Liver (tissue), 9 donors: Measurements from ENCODE around the gene OSTC. TPM values are rescaled to one million over a fixed set of nuclear protein-coding genes. Genes with fewer than 3 reads are reported as not detected.
A peak's percentile ranks its signal among the peaks of the same experiment; 100 is the strongest.

Experiments used
- DNase-seq: peaks from one replicate; pipeline ENCODE4 v3.0.0-alpha.2; 2017; ENCODE audit warnings: low spot score
- H3K27ac ChIP-seq, 2 donors: one replicate each; pipeline ENCODE4 v1.7.0; 2013; ENCODE audit warnings: inconsistent platforms in 2 of 2, low read length in 2 of 2, control low read depth in 1 of 2, low read depth in 1 of 2, mild to moderate bottlenecking in 1 of 2
- H3K27me3 ChIP-seq, 4 donors: one replicate each; pipeline versions ENCODE4 v1.6.1 to v1.7.0; 2013; ENCODE audit warnings: low read length in 3 of 4, inconsistent platforms in 1 of 4, mild to moderate bottlenecking in 1 of 4, moderate library complexity in 1 of 4; ENCODE audit not compliant: control insufficient read depth in 4 of 4, insufficient read depth in 4 of 4
- H3K36me3 ChIP-seq, 4 donors: one replicate each; pipeline versions ENCODE4 v1.6.1 to v1.7.0; 2013; ENCODE audit warnings: low read length in 3 of 4, mild to moderate bottlenecking in 3 of 4, low read depth in 1 of 4, moderate library complexity in 1 of 4; ENCODE audit not compliant: control insufficient read depth in 4 of 4, insufficient read depth in 3 of 4
- H3K4me1 ChIP-seq, 4 donors: one replicate each; pipeline versions ENCODE4 v1.6.1 to v1.7.0; 2013; ENCODE audit warnings: low read length in 3 of 4, mild to moderate bottlenecking in 3 of 4, moderate library complexity in 1 of 4; ENCODE audit not compliant: control insufficient read depth in 4 of 4, insufficient read depth in 4 of 4
- H3K4me3 ChIP-seq, 3 donors: one replicate each; pipeline versions ENCODE4 v1.6.1 to v1.7.0; 2013; ENCODE audit warnings: low read length in 3 of 3, control low read depth in 1 of 3, low read depth in 1 of 3, mild to moderate bottlenecking in 1 of 3
- H3K9ac ChIP-seq, 2 donors: one replicate each; pipeline ENCODE4 v1.7.0; 2013; ENCODE audit warnings: low read length in 2 of 2, mild to moderate bottlenecking in 2 of 2, moderate library complexity in 2 of 2, control low read depth in 1 of 2, low read depth in 1 of 2
- H3K9me3 ChIP-seq, 4 donors: one replicate each; pipeline versions ENCODE4 v1.6.1 to v1.7.0; 2013; ENCODE audit warnings: low read length in 3 of 4; ENCODE audit not compliant: control insufficient read depth in 4 of 4
- HNF4A ChIP-seq, 2 donors: conservative IDR thresholded peaks; 2 replicates each; pipeline ENCODE4 v1.6.1; 2016; ENCODE audit warnings: antibody characterized with exemption in 2 of 2, mild to moderate bottlenecking in 2 of 2
- HNF4G ChIP-seq: IDR thresholded peaks from 2 replicates; pipeline ENCODE4 v1.6.1; 2016; ENCODE audit warnings: antibody characterized with exemption
- JUND ChIP-seq, 2 donors: IDR thresholded peaks; 2 replicates each; pipeline ENCODE4 v1.6.1; 2016; ENCODE audit warnings: antibody characterized with exemption in 2 of 2
- MAX ChIP-seq: IDR thresholded peaks from 2 replicates; pipeline ENCODE4 v1.6.1; 2016; ENCODE audit warnings: antibody characterized with exemption
- RAD21 ChIP-seq, 2 donors: IDR thresholded peaks; 2 replicates each; pipeline ENCODE4 v1.6.1; 2016; ENCODE audit warnings: antibody characterized with exemption in 2 of 2, mild to moderate bottlenecking in 2 of 2
- RXRA ChIP-seq, 2 donors: IDR thresholded peaks; 2 replicates each; pipeline ENCODE4 v1.6.1; 2017 to 2018; ENCODE audit warnings: antibody characterized with exemption in 2 of 2, mild to moderate bottlenecking in 1 of 2
- SP1 ChIP-seq: IDR thresholded peaks from 2 replicates; pipeline ENCODE4 v1.6.1; 2018; ENCODE audit warnings: antibody characterized with exemption, mild to moderate bottlenecking
- WGBS: extraction: QIAGEN DNeasy Blood & Tissue Kit; methylation state at CpG from one replicate; pipeline ENCODE4 v1.1.7; 2013; 5-methylcytosine and 5-hydroxymethylcytosine counted together
- polyA plus RNA-seq, 2 donors: library from polyadenylated mRNA; stranded (reverse) in 1 of 2; unstranded in 1 of 2; fragments of 200-250 nt in 1 of 2; fragments of >200 nt in 1 of 2; fragmentation: Nextera tagmentation in 1 of 2; extraction: Ambion mirVana in 1 of 2; gene quantifications; one replicate each; pipeline versions ENCODE4 v1.2.1 to v1.2.3, GENCODE V29; 2013 to 2015
- total RNA-seq, 2 donors: library from RNA; depleted of rRNA; stranded (reverse); fragments of >200 nt; gene quantifications; one replicate each; pipeline ENCODE4 v1.2.3, GENCODE V29; 2014
- TF ChIP-seq, protein P1 (sequence below): fragments of 150-350 bp; IDR thresholded peaks from 2 replicates; pipeline ENCODE4 v1.5.1; 2017; ENCODE audit warnings: improper control_type of control experiment, low read depth, low read length; ENCODE audit not compliant: missing input control
- TF ChIP-seq, protein P2 (sequence below): IDR thresholded peaks from 2 replicates; pipeline ENCODE4 v1.6.1; 2016; ENCODE audit warnings: antibody characterized with exemption
- donor health status: healthy.
- donor health status: healthy.
- donor health status: healthy.
- donor health status: healthy.
- donor health status: healthy.

OSTC gene
- total and polyA plus RNA-seq, 4 donors = 113 to 148 (median 143) TPM

DNA sequence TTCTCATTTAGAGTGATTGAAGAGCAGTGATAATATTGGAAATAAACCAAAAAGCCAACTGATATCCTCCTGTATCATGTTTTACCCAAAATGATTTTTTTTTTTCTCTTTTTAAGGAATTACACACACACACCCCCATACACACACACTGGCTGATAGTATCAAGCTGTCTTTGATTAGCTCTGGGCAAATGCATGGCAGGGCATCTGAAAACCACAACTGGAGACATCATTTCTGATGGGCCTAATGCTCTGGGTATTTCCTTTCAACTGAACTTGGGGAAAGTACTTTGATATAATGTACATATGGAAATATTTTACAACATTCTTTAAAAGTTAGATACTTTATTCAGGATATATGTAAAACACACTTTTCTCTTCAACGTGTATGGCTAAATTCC, 14.2 kb upstream of the OSTC start (continued):
- TF ChIP-seq, protein P1, sequence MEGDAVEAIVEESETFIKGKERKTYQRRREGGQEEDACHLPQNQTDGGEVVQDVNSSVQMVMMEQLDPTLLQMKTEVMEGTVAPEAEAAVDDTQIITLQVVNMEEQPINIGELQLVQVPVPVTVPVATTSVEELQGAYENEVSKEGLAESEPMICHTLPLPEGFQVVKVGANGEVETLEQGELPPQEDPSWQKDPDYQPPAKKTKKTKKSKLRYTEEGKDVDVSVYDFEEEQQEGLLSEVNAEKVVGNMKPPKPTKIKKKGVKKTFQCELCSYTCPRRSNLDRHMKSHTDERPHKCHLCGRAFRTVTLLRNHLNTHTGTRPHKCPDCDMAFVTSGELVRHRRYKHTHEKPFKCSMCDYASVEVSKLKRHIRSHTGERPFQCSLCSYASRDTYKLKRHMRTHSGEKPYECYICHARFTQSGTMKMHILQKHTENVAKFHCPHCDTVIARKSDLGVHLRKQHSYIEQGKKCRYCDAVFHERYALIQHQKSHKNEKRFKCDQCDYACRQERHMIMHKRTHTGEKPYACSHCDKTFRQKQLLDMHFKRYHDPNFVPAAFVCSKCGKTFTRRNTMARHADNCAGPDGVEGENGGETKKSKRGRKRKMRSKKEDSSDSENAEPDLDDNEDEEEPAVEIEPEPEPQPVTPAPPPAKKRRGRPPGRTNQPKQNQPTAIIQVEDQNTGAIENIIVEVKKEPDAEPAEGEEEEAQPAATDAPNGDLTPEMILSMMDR = no peak
- TF ChIP-seq SP1 = no peak

- H3K27me3 ChIP-seq = no peaks in the 10 kb centered on the region
- H3K27ac ChIP-seq = no peak overlapping the region
- WGBS = 57% methylated on average over 2 of the region's 2 CpGs
- no peak overlapping the region for H3K4me3 ChIP-seq
- DNase-seq = no peak
- TF ChIP-seq JUND (IDR thresholded peaks at IDR 0.05) = no peak
- H3K36me3 ChIP-seq = peaks cover 0 to 26% (median 23%) of the 10 kb centered on the region in 4 donors
- H3K4me1 ChIP-seq = peaks cover 0 to 1% (median 0%) of the 10 kb centered on the region in 4 donors
- no peak overlapping the region for H3K9ac ChIP-seq
- H3K9me3 ChIP-seq = no peaks in the 10 kb centered on the region
Measured at GRCh38 chr4:108637856-108638255, 12.5 kb upstream of the OSTC start.

- DNase-seq = no peak
- 97% methylated on average over 1 of the region's 1 CpG for WGBS
- H3K4me1 ChIP-seq = no peaks in the 10 kb centered on the region
- TF ChIP-seq, protein P2, sequence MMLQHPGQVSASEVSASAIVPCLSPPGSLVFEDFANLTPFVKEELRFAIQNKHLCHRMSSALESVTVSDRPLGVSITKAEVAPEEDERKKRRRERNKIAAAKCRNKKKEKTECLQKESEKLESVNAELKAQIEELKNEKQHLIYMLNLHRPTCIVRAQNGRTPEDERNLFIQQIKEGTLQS = no peak
- TF ChIP-seq JUND (IDR thresholded peaks at IDR 0.05) (no peak), RXRA (IDR thresholded peaks at IDR 0.05) (no peak), MAX (no peak)
- no peaks in the 10 kb centered on the region for H3K27me3 ChIP-seq
- no peak overlapping the region for H3K4me3 ChIP-seq
- H3K9ac ChIP-seq = no peak overlapping the region
- H3K9me3 ChIP-seq = no peaks in the 10 kb centered on the region
- H3K27ac ChIP-seq = no peak overlapping the region
- H3K36me3 ChIP-seq = peaks cover 0 to 3% (median 0%) of the 10 kb centered on the region in 4 donors
Measured at GRCh38 chr4:108644237-108644636, 6.2 kb upstream of the OSTC start.

DNA sequence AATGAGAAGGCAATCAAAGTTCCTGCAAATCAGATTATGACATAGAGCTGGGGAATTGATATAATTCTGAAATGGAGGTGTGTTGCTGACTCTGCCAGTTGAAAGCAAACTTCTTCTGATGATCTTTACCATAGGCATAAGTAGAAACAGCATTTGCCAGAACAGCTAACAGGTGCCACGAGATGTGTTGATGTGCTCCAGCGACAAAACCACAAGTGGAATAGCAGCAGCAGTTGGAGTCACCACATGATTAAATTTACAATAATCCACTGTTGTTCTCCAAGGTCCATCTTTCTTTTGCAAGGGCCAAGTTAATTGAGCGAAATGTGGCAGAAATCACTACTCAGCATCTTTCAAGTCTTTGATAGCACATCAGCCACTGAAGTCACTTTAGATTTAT, 3.7 kb upstream of the OSTC start:
- Histone ChIP-seq H3K4me1 (peaks cover 4 to 7% (median 6%) of the 10 kb centered on the region in 4 donors), H3K4me3 (no peak overlapping the region), H3K9ac (no peak overlapping the region), H3K9me3 (no peaks in the 10 kb centered on the region), H3K36me3 (peaks cover 0 to 1% (median 0%) of the 10 kb centered on the region in 4 donors), H3K27me3 (no peaks in the 10 kb centered on the region), H3K27ac (no peak overlapping the region)
- TF ChIP-seq MAX (no peak), SP1 (no peak), RAD21 (IDR thresholded peaks at IDR 0.05) (no peak), HNF4A (conservative IDR thresholded peaks at IDR 0.05) (no peak), HNF4G (no peak)
- no peak for DNase-seq
- 95% methylated on average over 3 of the region's 3 CpGs for WGBS

DNA sequence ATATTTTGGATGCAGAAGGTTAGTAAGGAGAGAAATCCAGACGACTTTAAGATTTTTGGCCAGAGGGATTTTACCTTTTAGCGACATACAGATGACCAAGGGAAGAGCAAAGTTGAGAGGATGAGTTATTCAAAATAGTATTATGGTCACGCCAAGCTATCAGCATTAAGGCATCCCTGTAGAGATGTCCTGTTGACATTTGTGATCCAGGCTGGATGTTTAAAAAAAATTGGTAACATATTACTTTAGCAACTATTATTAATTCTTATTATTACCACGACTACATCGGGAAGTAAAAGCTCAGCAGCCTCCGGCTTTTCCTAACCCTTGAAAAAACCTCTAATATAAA, 562 bp upstream of the OSTC start:
- Histone ChIP-seq H3K9ac (peak overlapping the region in 1 of 2 donors; percentile 1), H3K9me3 (no peaks in the 10 kb centered on the region), H3K4me1 (peaks cover 5 to 20% (median 11%) of the 10 kb centered on the region in 4 donors), H3K27me3 (no peaks in the 10 kb centered on the region), H3K4me3 (peak overlapping the region; percentile 19 to 45 (median 41)), H3K27ac (no peak overlapping the region), H3K36me3 (peaks cover 0 to 1% (median 0%) of the 10 kb centered on the region in 4 donors)
- WGBS = 3% methylated on average over 6 of the region's 6 CpGs
- TF ChIP-seq HNF4G = peak; percentile 5
- TF ChIP-seq, protein P1 = no peak
- DNase-seq = no peak
